RWPE2 (cell line): ENCODE measurements around the gene RBMS3.
A peak's percentile ranks its signal among the peaks of the same experiment; 100 is the strongest.
"Not testable (repeated sequence)": the region's sequence is repeated elsewhere in the genome, so short reads cannot be mapped to it uniquely, and the experiment has no call there.

Experiments
- ATAC-seq: fragments of 200-7000 bp; cut with Tn5 transposase; 3 replicates; pipeline ENCODE4 v1.9.1; 2021; ENCODE audit warnings: low read depth
- DNase-seq: peaks from one replicate; pipeline ENCODE4 v3.0.0-alpha.2; 2020; ENCODE audit warnings: low spot score
- H3K27ac ChIP-seq: fragments of 450-650 bp; 2 replicates; pipeline ENCODE4 v1.5.1; 2017; ENCODE audit warnings: mild to moderate bottlenecking; ENCODE audit not compliant: poor library complexity, severe bottlenecking
- H3K27me3 ChIP-seq: fragments of 250-450 bp; sonication (Bioruptor Pico); 2 replicates; pipeline ENCODE4 v1.5.1; 2021; ENCODE audit warnings: mild to moderate bottlenecking, moderate library complexity; ENCODE audit not compliant: insufficient read depth, poor library complexity, severe bottlenecking
- H3K36me3 ChIP-seq: fragments of 250-450 bp; sonication (Bioruptor Pico); 2 replicates; pipeline ENCODE4 v1.5.1; 2020; ENCODE audit warnings: low read depth, mild to moderate bottlenecking, moderate library complexity
- H3K4me1 ChIP-seq: fragments of 250-450 bp; sonication (Bioruptor Pico); 2 replicates; pipeline ENCODE4 v1.5.1; 2021; ENCODE audit warnings: mild to moderate bottlenecking, moderate library complexity; ENCODE audit not compliant: insufficient read depth, poor library complexity, severe bottlenecking
- H3K4me3 ChIP-seq: fragments of 250-450 bp; sonication (Bioruptor Pico); 2 replicates; pipeline ENCODE4 v1.5.1; 2021; ENCODE audit warnings: mild to moderate bottlenecking, moderate library complexity; ENCODE audit not compliant: severe bottlenecking
- H3K9me3 ChIP-seq: fragments of 250-450 bp; sonication (Bioruptor Pico); 2 replicates; pipeline ENCODE4 v1.5.1; 2021; ENCODE audit warnings: mild to moderate bottlenecking, moderate library complexity; ENCODE audit not compliant: severe bottlenecking
- TF ChIP-seq, protein P1 (sequence below): fragments of 450-650 bp; IDR thresholded peaks from one replicate; pipeline ENCODE4 v1.5.1; 2017; ENCODE audit warnings: mild to moderate bottlenecking, moderate library complexity; ENCODE audit not compliant: poor library complexity, severe bottlenecking

The RBMS3 gene

GRCh38 chr3:29802057-29802456 lies 521.2 kb downstream of the RBMS3 start:
- Histone ChIP-seq H3K4me3 (no peak overlapping the region), H3K27ac (no peak overlapping the region), H3K27me3 (no peaks in the 10 kb centered on the region), H3K4me1 (no peaks in the 10 kb centered on the region), H3K36me3 (no peaks in the 10 kb centered on the region), H3K9me3 (no peaks in the 10 kb centered on the region)
- no peak for DNase-seq
- TF ChIP-seq, protein P1, sequence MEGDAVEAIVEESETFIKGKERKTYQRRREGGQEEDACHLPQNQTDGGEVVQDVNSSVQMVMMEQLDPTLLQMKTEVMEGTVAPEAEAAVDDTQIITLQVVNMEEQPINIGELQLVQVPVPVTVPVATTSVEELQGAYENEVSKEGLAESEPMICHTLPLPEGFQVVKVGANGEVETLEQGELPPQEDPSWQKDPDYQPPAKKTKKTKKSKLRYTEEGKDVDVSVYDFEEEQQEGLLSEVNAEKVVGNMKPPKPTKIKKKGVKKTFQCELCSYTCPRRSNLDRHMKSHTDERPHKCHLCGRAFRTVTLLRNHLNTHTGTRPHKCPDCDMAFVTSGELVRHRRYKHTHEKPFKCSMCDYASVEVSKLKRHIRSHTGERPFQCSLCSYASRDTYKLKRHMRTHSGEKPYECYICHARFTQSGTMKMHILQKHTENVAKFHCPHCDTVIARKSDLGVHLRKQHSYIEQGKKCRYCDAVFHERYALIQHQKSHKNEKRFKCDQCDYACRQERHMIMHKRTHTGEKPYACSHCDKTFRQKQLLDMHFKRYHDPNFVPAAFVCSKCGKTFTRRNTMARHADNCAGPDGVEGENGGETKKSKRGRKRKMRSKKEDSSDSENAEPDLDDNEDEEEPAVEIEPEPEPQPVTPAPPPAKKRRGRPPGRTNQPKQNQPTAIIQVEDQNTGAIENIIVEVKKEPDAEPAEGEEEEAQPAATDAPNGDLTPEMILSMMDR: no peak
- no peak for ATAC-seq

- Histone ChIP-seq H3K9me3 (no peaks in the 10 kb centered on the region), H3K4me3 (no peak overlapping the region), H3K27ac (no peak overlapping the region), H3K36me3 (no peaks in the 10 kb centered on the region), H3K27me3 (no peaks in the 10 kb centered on the region), H3K4me1 (no peaks in the 10 kb centered on the region)
- TF ChIP-seq, protein P1: no peak
- no peak for DNase-seq
- no peak for ATAC-seq
Measured at GRCh38 chr3:29804044-29804443, 523.2 kb downstream of the RBMS3 start.

DNA sequence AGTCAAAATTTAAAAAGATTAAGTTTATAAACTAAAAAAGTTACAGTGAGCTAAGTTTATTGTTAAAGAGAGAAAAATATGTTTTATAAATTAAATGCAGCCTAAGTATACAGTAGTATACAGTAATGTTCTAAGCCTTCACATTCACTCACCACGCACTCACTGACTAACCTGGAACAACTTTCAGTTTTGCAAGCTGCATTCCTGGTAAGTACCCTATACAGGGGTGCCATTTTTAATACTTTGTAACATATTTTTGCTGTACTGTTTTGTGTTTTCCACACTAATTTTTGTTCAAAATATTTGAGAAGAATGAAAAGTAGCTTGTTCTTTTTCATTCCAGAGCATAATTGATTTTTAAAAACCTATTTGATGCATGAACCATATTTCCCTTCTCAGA lies 524.9 kb downstream of the RBMS3 start:
- H3K4me1 ChIP-seq: no peaks in the 10 kb centered on the region
- H3K27me3 ChIP-seq: no peaks in the 10 kb centered on the region
- H3K36me3 ChIP-seq: no peaks in the 10 kb centered on the region
- 0 out of 3 replicates have a peak, but pooled peaks have one; percentile 50 for ATAC-seq
- no peak overlapping the region for H3K27ac ChIP-seq
- H3K9me3 ChIP-seq: no peaks in the 10 kb centered on the region
- H3K4me3 ChIP-seq: no peak overlapping the region
- TF ChIP-seq, protein P1: no peak
- DNase-seq: no peak

- not testable (repeated sequence) for H3K27me3 ChIP-seq, H3K4me1 ChIP-seq, H3K36me3 ChIP-seq, H3K9me3 ChIP-seq, ATAC-seq, H3K27ac ChIP-seq, DNase-seq, H3K4me3 ChIP-seq
Measured at GRCh38 chr3:29808324-29808723, 527.5 kb downstream of the RBMS3 start.

GRCh38 chr3:29822071-29822470 lies 541.2 kb downstream of the RBMS3 start:
- H3K9me3 ChIP-seq: no peaks in the 10 kb centered on the region
- H3K27ac ChIP-seq: no peak overlapping the region
- no peaks in the 10 kb centered on the region for H3K27me3 ChIP-seq
- no peak overlapping the region for H3K4me3 ChIP-seq
- DNase-seq (no peak), ATAC-seq (no peak)
- no peaks in the 10 kb centered on the region for H3K4me1 ChIP-seq
- TF ChIP-seq, protein P1: no peak
- no peaks in the 10 kb centered on the region for H3K36me3 ChIP-seq
